ENCODE data around the gene AUTS2.

AUTS2 gene

GRCh38 chr7:69599286-69599954 lies 1.1 kb downstream of the AUTS2 start:
- H3K4me3 ChIP-seq (replicated peaks; ENCODE audit: low read depth, low read length), result peak overlapping the region; percentile 53
- no peak for DNase-seq (ENCODE audit: extremely low read depth, low read depth)
- TF ChIP-seq, protein P1, sequence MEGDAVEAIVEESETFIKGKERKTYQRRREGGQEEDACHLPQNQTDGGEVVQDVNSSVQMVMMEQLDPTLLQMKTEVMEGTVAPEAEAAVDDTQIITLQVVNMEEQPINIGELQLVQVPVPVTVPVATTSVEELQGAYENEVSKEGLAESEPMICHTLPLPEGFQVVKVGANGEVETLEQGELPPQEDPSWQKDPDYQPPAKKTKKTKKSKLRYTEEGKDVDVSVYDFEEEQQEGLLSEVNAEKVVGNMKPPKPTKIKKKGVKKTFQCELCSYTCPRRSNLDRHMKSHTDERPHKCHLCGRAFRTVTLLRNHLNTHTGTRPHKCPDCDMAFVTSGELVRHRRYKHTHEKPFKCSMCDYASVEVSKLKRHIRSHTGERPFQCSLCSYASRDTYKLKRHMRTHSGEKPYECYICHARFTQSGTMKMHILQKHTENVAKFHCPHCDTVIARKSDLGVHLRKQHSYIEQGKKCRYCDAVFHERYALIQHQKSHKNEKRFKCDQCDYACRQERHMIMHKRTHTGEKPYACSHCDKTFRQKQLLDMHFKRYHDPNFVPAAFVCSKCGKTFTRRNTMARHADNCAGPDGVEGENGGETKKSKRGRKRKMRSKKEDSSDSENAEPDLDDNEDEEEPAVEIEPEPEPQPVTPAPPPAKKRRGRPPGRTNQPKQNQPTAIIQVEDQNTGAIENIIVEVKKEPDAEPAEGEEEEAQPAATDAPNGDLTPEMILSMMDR (IDR thresholded peaks at IDR 0.05; ENCODE audit: low read depth, low read length, missing control alignments), result no peak

GRCh38 chr7:69599955-69600709 lies 1.9 kb downstream of the AUTS2 start:
- H3K4me3 ChIP-seq (replicated peaks; ENCODE audit: low read depth, low read length), result peak overlapping the region; percentile 53
- TF ChIP-seq, protein P1 (IDR thresholded peaks at IDR 0.05; ENCODE audit: low read depth, low read length, missing control alignments), result no peak
- no peak for DNase-seq (ENCODE audit: extremely low read depth, low read depth)

GRCh38 chr7:69600710-69601519 lies 2.6 kb downstream of the AUTS2 start:
- H3K4me3 ChIP-seq (replicated peaks; ENCODE audit: low read depth, low read length), result no peak overlapping the region
- no peak for DNase-seq (ENCODE audit: extremely low read depth, low read depth)
- TF ChIP-seq, protein P1 (IDR thresholded peaks at IDR 0.05; ENCODE audit: low read depth, low read length, missing control alignments), result no peak

- no peak for DNase-seq (ENCODE audit: extremely low read depth, low read depth)
- no peak overlapping the region for H3K4me3 ChIP-seq (replicated peaks; ENCODE audit: low read depth, low read length)
- TF ChIP-seq, protein P1 (IDR thresholded peaks at IDR 0.05; ENCODE audit: low read depth, low read length, missing control alignments), result no peak
Observed at GRCh38 chr7:69602522-69602921, 4.2 kb downstream of the AUTS2 start.

- no peak for DNase-seq (ENCODE audit: extremely low read depth, low read depth)
- TF ChIP-seq, protein P1 (IDR thresholded peaks at IDR 0.05; ENCODE audit: low read depth, low read length, missing control alignments), result no peak
- H3K4me3 ChIP-seq (replicated peaks; ENCODE audit: low read depth, low read length), result no peak overlapping the region
Observed at GRCh38 chr7:69603351-69603750, 5.1 kb downstream of the AUTS2 start.

GRCh38 chr7:69603937-69604494 lies 5.7 kb downstream of the AUTS2 start:
- no peak for DNase-seq (ENCODE audit: extremely low read depth, low read depth)
- TF ChIP-seq, protein P1 (IDR thresholded peaks at IDR 0.05; ENCODE audit: low read depth, low read length, missing control alignments), result no peak
- no peak overlapping the region for H3K4me3 ChIP-seq (replicated peaks; ENCODE audit: low read depth, low read length)

Data from HFF-Myc (cell line).